GM21528 (cell line): ENCODE measurements around the gene GIT1.
"Not testable (repeated sequence)": the region's sequence is repeated elsewhere in the genome, so short reads cannot be mapped to it uniquely, and the experiment has no call there.

ENCODE experiments used
- ATAC-seq: cut with Tn5 transposase; IDR thresholded peaks from one replicate; pipeline ENCODE4 v1.9.1; 2021; ENCODE audit warnings: mild to moderate bottlenecking, moderate library complexity; ENCODE audit not compliant: unreplicated experiment, low FRiP score

GIT1 gene

DNA sequence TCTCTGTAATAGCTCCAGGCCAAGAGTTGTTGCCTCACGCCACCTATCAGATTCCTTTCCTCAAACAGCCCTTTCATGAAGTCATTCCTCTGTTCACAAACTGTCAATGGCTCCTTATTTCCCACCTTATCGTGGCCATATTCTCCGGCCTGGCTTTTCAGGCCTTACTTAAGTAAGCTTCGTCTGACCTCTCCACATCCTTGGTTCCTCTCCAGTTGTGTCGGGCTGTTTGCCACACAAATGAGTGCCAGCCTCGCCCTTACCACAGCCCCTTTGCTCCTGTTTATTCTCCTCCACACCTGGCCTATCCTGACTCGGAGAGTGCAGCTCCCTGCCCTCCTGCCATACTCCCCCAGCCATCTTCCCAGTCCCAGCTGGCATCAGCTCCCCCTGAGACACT lies 18.9 kb downstream of the GIT1 start:
- ATAC-seq: no peak

DNA sequence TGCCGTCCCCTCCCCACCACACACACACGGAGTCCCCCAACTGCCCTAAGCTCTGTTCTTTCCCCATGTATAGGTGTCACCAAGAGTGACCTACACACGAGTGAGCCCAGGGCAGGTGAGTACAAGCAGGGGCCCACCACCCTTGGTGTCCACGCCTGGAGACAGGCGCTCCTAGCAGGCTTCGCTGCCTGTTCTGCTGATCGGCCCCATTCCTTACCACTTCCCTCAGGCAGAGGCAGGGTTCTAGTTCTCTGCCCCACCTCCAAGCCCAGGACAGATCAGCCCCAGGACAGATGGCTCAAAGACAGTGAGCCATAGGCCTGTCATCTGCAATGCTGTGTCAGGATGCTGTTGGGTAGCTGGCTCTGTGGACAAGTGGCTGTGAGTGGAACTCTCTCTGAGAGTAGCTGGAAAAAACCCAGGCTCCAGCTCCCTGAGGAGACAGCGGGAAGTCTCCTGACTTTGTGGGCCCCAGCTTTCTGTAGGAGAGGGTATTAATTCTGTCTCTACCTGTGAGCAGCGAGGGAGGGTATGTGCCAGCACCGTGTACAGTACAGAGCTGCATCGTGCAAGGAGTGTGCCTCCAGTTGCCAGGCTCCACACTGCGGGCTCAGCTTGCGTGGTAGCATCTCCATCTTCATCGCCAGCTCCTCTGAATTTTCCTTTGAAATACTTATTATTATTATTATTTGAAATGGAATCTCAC lies 20.1 kb downstream of the GIT1 start:
- ATAC-seq: peak; percentile 2

GRCh38 chr17:29568331-29569244 lies 20.9 kb downstream of the GIT1 start, which contains the start of gene TP53I13:
Gene TP53I13 (plus strand): TSS chr17:29568701. CDS start chr17:29568759, 58 bp downstream.
- peak; percentile 41 for ATAC-seq

GRCh38 chr17:29567554-29568330 lies 21.7 kb downstream of the GIT1 start:
- ATAC-seq: peak; percentile 40

GRCh38 chr17:29567304-29567553 lies 22.2 kb downstream of the GIT1 start:
- ATAC-seq: peak; percentile 8

DNA sequence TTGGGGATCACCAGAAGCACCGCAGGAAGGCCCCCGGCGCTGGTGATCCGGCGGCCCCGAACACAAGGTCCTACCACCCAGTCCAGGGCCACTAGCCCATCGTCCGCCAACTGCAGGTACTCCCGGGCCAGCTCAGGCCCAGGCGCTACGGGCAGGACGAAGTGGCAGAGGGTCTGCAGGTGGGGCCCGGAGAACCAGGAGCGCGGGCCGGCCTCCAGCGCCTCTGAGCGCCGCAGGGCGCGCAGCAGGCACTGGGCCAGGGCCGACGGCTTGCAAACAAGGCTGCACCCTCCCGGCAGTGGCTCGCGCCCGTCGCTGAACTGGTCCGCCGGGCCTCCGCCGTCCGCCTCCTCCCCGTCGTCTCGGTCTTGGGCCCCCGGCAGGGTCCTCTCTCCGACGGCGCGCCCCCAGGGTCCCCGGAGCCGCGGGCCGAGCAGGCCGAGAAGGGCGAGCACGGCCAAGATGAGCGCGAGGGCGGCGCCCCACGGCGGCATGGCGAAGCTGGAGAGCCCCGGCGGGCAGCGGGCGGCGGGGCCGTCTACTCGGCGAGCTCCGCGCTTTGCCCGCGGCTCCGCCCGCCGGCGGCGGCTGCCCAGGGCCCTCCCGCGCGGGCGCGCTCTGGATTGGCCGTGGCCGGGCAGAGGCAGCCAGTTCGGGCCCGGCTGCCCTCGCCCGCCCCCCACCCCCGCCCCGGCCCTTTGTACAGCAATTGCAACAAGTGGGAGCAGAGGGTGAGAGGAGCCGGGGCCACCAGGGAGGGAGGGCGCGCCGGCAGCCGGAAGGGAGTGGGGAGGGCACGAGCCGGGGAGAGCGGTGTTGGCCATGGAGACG lies 22.8 kb downstream of the GIT1 start, which contains the start of gene ABHD15:
Gene ABHD15 (minus strand): TSS at position 565 of the 831 bp plus-strand sequence. CDS start 71 bp downstream, at position 494.
- ATAC-seq: peak; percentile 13

DNA sequence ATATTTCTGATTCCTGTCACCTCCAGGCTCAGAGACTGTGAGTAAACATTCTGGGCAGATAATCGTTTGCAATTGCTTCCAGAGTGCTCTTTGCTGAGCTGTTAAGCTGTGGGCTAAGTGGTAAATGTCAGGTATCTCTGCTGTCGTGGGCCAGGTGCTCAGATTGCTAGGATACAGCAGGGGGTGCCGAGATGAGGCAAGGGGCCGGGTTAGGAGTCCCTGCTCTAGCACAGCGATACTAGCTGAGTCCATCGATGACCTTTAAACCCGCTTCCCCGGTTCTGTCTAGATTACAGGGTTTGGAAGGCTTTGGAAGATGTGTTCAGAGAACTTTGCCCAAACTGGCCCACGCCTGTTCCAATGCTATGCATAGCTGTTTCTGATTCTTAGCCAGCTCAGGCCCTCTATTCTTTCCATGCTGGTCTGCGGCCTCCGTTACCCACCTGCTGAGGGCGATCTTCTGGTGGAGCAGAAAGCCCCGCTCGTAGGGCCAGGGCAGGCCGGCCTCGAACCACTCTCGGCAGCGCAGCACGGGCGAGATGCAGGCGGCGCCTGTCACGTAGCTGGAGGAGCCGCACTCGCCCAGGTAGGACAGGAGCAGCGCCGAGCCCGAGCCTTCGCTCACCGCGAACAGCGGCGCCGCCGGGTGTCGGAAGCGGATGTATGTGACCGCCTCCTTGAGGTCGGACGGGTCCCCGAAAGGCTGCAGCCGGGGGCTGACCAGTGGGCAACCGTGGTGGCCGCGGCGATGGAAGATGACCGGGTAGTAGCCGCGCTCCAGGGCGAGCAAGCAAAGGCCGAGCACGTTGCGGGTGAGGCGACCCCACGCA lies 23.6 kb downstream of the GIT1 start:
- ATAC-seq: peak; percentile 8

DNA sequence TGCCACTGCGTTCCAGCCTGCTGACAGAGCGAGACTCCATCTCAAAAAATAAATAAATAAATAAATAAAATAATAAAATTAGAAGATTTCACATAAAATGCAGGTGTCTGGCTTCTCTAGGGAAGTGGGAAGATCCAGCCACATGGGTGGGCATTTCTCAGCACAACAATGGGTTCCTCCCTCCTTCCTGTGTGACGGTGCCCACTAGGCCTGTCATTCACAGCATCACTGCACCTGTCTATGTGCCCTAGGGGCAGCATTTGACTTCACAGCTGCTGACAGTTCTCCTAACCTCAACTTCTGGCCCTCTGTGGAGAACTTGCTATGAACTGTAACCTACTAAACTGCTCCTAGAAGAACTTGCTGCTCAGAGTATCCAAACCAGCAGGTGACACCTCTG lies 25.6 kb downstream of the GIT1 start:
- no peak for ATAC-seq

- no peak for ATAC-seq
These were observed 26.8 kb downstream of the GIT1 start for GRCh38 chr17:29562615-29563014.

DNA sequence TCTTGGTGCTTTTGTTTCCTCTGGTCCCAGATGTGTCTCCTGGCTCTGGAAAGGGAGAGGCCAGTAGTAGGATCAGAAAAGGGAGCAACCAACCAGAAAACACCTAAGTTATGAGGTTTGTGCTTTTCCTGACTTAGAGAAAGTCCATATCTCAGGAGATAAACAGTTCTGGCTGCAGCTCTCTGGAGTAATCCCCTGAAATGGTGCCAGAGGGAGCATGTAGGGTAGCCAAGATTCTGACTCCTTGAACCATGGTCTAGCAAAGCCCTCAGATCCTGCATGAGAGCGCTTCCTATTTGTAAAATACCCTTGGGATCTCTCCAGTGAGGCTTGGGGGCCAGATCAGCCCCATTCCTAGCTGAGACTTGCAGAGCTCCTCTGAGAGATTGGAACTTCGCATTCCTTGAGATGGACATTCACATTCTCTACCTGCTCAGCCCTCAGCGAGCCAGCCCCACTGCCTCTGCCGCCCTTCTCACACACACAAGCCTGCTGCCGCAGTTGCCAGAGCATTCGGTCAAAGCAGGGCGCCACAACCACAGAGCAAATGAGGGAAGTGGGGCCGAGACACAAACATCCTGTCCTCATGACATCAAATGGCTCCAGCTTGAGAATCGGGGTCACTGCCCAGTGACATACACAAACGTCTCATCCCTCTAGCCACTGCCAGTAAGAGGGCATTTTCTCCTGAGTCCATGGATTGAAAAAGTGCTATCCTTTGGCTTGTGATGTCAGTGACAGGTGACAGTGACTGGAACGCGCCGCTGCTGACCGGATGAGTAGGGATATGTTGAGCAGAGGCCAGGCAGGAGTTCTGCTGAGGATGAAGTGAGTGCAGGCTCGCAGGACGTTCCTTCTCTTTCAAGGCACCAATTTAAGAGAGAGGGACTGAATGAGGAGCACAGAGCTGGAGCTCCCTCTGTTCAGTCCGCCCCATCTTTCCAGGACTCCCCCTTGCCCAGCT lies 27.6 kb downstream of the GIT1 start:
- no peak for ATAC-seq

DNA sequence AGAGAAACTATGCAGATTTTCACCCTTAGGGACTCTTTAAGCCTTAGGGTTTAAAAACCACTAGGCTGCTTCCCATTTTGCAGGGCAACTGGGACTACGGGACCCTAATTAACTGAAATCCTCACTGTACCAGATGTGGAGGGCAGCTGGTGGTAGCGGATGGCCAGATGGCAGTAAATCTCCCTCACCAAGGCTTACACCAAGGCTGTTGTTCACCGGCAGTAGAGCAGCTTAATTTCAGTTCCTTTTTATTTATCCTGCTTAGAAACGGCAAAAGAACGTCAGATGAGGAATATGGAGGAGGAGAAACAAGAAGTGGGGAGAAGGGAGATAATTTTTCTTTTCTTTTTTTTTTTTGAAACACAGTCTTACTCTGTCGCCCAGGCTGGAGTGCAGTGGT lies 29.1 kb downstream of the GIT1 start:
- ATAC-seq: no peak

DNA sequence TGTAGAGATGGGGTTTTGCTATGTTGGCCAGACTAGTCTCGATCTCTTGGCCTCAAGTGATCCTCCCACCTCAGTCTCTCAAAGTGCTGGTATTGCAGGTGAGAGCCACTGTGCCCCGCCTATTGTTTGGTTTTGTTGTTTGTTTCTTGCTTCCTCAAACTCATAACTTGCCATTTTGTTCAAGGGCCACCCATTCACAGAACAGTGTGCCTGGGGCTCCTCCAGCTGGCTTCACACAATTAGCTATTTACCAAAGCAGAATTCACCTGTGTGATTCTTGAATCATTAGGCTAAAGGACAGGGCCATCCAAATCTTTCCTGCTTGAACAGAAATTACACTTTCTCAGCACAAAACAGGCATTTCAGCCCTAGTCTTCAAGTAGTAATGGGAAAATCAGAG lies 29.8 kb downstream of the GIT1 start:
- no peak for ATAC-seq

DNA sequence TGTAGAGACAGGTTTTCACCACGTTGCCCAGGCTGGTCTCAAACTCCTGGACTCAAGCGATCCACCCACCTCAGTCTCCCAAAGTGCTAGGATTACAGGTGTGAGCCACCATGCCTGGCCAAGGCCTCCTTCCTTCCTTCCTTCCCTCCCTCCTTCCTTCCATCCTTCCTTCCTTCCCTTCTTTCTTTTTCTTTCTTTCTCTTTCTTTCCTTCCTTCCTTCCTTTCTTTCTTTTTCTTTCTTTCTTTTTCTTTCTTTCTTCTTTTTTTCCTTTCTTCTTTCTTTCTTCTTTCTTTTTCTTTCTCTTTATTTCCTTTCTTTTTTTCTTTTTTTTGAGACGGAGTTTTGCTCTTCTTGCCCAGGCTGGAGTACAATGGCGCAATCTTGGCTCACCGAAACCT lies 31.3 kb downstream of the GIT1 start:
- ATAC-seq: not testable (repeated sequence)

GRCh38 chr17:29557739-29558116 lies 31.7 kb downstream of the GIT1 start:
- no peak for ATAC-seq

- no peak for ATAC-seq
These were observed 32.2 kb downstream of the GIT1 start for GRCh38 chr17:29557085-29557738.

DNA sequence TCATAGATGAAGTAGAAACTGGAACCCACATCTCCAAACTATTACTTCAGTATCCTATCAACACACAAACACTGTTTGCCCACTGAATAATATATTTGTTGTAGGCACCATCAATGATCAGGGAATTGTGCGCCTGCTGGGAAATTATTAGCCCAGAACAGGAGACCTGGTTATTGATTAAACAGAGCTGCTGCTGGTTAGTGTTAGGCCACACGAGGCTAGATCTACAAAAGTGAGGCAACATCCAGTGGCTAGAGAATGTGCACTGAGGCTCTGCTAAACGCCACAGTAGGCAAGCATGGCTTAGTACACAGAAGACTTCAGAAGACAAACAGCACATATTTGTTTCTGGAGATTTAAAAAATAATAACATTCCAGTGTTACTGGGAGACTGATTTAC lies 33.6 kb downstream of the GIT1 start:
- ATAC-seq: no peak

DNA sequence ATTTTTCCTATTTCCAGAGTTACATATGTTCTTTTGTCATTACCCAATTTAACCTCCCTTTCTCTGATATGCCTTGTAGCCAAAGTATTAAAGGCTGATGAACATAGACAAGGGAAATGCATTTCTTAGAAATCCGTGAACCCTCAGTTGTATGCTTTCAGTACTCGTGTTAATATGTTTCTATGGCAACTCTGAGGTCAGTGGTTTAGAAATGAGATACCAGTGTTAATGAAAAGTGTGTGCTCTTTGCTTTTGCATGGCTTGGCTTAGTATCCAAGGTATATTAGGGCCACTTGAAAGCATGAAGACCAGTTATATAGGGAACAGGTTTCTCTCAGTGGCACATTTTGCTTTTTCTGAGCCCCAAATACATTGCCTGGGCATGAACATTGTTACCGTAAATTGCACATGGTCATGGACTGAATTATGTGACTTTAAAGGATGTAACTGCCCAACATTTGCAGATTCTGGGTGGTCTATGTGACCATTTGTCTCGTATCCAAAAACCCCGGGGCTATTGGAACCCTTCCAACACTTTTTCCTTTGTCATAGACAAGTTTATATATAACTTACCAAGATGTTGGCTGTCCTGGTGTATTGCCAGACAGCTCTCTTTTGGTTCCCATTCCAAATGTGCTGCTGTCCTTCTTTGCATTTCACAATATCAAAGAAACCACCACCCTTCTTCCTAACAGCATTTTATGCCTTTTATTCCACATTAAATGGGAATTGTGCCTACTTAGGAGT lies 40.1 kb downstream of the GIT1 start:
- no peak for ATAC-seq
